Hematopoietic multipotent progenitor cell treated with erythropoietin and hydrocortisone succinate and interleukin-3 and kit ligand, for 17 days (in vitro differentiated cells): ENCODE measurements around the gene PRSS8.
A peak's percentile ranks its signal among the peaks of the same experiment; 100 is the strongest.
"Not testable (repeated sequence)": the region's sequence is repeated elsewhere in the genome, so short reads cannot be mapped to it uniquely, and the experiment has no call there.

Experiments used
- DNase-seq: peaks from one replicate; pipeline ENCODE4 v3.0.0-alpha.2; 2015; ENCODE audit warnings: low spot score

PRSS8 gene

GRCh38 chr16:31105677-31106213, 29.8 kb downstream of the PRSS8 start:
- peak; percentile 82 for DNase-seq

- not testable (repeated sequence) for DNase-seq
These were observed 34.5 kb downstream of the PRSS8 start for GRCh38 chr16:31100876-31101641.

GRCh38 chr16:31099860-31100638, 35.5 kb downstream of the PRSS8 start:
- DNase-seq, result peak; percentile 45

- peak; percentile 88 for DNase-seq
These were observed 41.0 kb downstream of the PRSS8 start, which contains the start of gene VKORC1 for GRCh38 chr16:31094424-31095120. Gene VKORC1 (minus strand): TSS chr16:31094797. CDS start chr16:31094729, 68 bp downstream.

- DNase-seq, result no peak
These were observed 41.5 kb downstream of the PRSS8 start for GRCh38 chr16:31094088-31094423.

GRCh38 chr16:31093132-31093703, 42.3 kb downstream of the PRSS8 start:
- DNase-seq, result no peak

- no peak for DNase-seq
These were observed 43.2 kb downstream of the PRSS8 start for GRCh38 chr16:31092330-31092729.

- no peak for DNase-seq
These were observed 45.0 kb downstream of the PRSS8 start for GRCh38 chr16:31090540-31090939.

GRCh38 chr16:31089199-31089598, 46.3 kb downstream of the PRSS8 start:
- no peak for DNase-seq

GRCh38 chr16:31088459-31089183, 46.9 kb downstream of the PRSS8 start, which contains the start of gene PRSS53:
Gene PRSS53 (minus strand): TSS chr16:31088943. CDS start chr16:31088809, 134 bp downstream.
- DNase-seq, result no peak

GRCh38 chr16:31087971-31088370, 47.6 kb downstream of the PRSS8 start:
- no peak for DNase-seq

- no peak for DNase-seq
These were observed 48.0 kb downstream of the PRSS8 start for GRCh38 chr16:31087481-31087880.

- no peak for DNase-seq
These were observed 49.0 kb downstream of the PRSS8 start for GRCh38 chr16:31086629-31086906.

GRCh38 chr16:31085873-31086628, 49.5 kb downstream of the PRSS8 start:
- DNase-seq, result no peak

GRCh38 chr16:31085411-31085810, 50.1 kb downstream of the PRSS8 start:
- DNase-seq, result no peak

GRCh38 chr16:31084584-31085302, 50.8 kb downstream of the PRSS8 start:
- DNase-seq, result no peak

- no peak for DNase-seq
These were observed 51.5 kb downstream of the PRSS8 start for GRCh38 chr16:31083981-31084380.

- no peak for DNase-seq
These were observed 52.0 kb downstream of the PRSS8 start for GRCh38 chr16:31083556-31083955.

- no peak for DNase-seq
These were observed 52.4 kb downstream of the PRSS8 start for GRCh38 chr16:31083081-31083480.
